HL-60 (cell line): ENCODE results near the gene PRPF19.

ENCODE experiments used
- DNase-seq, 2 experiments: peaks; one replicate each; pipeline ENCODE4 v3.0.0-alpha.2; 2010 to 2020; ENCODE audit warnings: low read depth in 1 of 2, low spot score in 1 of 2
- H3K27ac ChIP-seq: fragments of 250-450 bp; sonication (Bioruptor Pico); replicated peaks from 2 replicates; pipeline ENCODE4 v1.5.1; 2020; ENCODE audit warnings: mild to moderate bottlenecking, moderate library complexity
- H3K27me3 ChIP-seq: fragments of 250-450 bp; sonication (Bioruptor Pico); 2 replicates; pipeline ENCODE4 v1.5.1; 2021; ENCODE audit warnings: mild to moderate bottlenecking, moderate library complexity; ENCODE audit not compliant: insufficient read depth, poor library complexity, severe bottlenecking
- H3K4me3 ChIP-seq: replicated peaks from 2 replicates; pipeline ENCODE4 v1.5.1; 2011; ENCODE audit warnings: mild to moderate bottlenecking, control low read depth, low read length; ENCODE audit not compliant: insufficient read depth
- GABPA ChIP-seq: IDR thresholded peaks from 2 replicates; pipeline ENCODE4 v1.6.1; 2012; ENCODE audit warnings: low read depth
- POLR2AphosphoS5 ChIP-seq: IDR thresholded peaks from 2 replicates; pipeline ENCODE4 v1.6.1; 2012; ENCODE audit warnings: low read depth
- REST ChIP-seq: IDR thresholded peaks from 2 replicates; pipeline ENCODE4 v1.6.1; 2012; ENCODE audit warnings: low read depth; ENCODE audit not compliant: insufficient replicate concordance
- SPI1 ChIP-seq: IDR thresholded peaks from 2 replicates; pipeline ENCODE4 v1.6.1; 2012; ENCODE audit warnings: low read depth, mild to moderate bottlenecking, borderline replicate concordance
- TF ChIP-seq, protein P1 (sequence below): IDR thresholded peaks from one replicate; pipeline ENCODE4 v1.5.1; 2011; ENCODE audit warnings: low read length, control low read depth, inconsistent platforms; ENCODE audit not compliant: insufficient read depth

PRPF19 gene

GRCh38 chr11:60889869-60890311 lies 16.5 kb downstream of the PRPF19 start:
- DNase-seq, result no peak
- Histone ChIP-seq H3K27me3 (no peaks in the 10 kb centered on the region), H3K27ac (no peak overlapping the region), H3K4me3 (no peak overlapping the region)
- TF ChIP-seq POLR2AphosphoS5, result peak; percentile 58; the same call in 1 of the 2 replicates
- TF ChIP-seq, protein P1, sequence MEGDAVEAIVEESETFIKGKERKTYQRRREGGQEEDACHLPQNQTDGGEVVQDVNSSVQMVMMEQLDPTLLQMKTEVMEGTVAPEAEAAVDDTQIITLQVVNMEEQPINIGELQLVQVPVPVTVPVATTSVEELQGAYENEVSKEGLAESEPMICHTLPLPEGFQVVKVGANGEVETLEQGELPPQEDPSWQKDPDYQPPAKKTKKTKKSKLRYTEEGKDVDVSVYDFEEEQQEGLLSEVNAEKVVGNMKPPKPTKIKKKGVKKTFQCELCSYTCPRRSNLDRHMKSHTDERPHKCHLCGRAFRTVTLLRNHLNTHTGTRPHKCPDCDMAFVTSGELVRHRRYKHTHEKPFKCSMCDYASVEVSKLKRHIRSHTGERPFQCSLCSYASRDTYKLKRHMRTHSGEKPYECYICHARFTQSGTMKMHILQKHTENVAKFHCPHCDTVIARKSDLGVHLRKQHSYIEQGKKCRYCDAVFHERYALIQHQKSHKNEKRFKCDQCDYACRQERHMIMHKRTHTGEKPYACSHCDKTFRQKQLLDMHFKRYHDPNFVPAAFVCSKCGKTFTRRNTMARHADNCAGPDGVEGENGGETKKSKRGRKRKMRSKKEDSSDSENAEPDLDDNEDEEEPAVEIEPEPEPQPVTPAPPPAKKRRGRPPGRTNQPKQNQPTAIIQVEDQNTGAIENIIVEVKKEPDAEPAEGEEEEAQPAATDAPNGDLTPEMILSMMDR, result no peak
- TF ChIP-seq GABPA, result no peak

- no peak overlapping the region for H3K4me3 ChIP-seq
- TF ChIP-seq, protein P1, result peak; percentile 39
- no peak for TF ChIP-seq GABPA
- no peak for TF ChIP-seq SPI1
- TF ChIP-seq POLR2AphosphoS5, result no peak
- TF ChIP-seq REST, result no peak
- H3K27me3 ChIP-seq, result no peaks in the 10 kb centered on the region
- DNase-seq, result peak in 1 of 2 experiments; percentile 56
- H3K27ac ChIP-seq, result no peak overlapping the region
These were observed 18.8 kb downstream of the PRPF19 start for GRCh38 chr11:60887556-60887955.

GRCh38 chr11:60880643-60881282 lies 25.6 kb downstream of the PRPF19 start:
- TF ChIP-seq POLR2AphosphoS5, result no peak
- TF ChIP-seq REST, result no peak
- no peak for TF ChIP-seq SPI1
- TF ChIP-seq, protein P1, result no peak
- no peak for TF ChIP-seq GABPA
- no peak overlapping the region for H3K27ac ChIP-seq
- no peak overlapping the region for H3K4me3 ChIP-seq
- no peak for DNase-seq
- H3K27me3 ChIP-seq, result no peaks in the 10 kb centered on the region

DNA sequence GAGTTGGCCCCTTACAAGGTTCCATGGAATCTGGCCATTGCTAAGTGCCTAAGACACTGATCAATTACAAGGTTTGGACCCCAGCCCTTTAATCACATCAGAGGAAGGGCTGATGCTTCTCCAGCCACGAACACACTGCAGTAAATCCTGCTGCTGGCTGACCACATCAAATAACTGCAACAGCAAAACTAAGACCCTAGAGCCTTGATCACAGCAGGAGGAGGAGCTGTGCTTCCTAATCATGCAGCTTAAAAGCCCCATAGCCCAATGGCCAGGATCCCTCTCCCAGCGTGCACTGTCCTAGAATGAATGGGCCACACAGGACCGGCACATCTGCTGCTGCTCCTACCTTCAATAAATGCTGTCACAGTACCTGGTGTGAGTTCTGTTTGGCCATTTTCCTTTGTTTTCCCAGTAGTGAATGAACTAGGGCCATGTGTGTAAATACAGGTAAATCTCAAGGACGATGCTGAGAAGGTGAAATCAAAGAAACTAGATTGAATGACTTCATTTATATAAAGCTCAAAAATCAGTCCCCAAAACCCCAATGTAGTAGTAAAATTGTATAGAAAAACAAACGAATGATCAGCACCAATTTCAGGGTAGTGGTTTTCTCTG lies 26.3 kb downstream of the PRPF19 start:
- no peak overlapping the region for H3K27ac ChIP-seq
- H3K4me3 ChIP-seq, result no peak overlapping the region
- no peaks in the 10 kb centered on the region for H3K27me3 ChIP-seq
- TF ChIP-seq GABPA (no peak), SPI1 (no peak), POLR2AphosphoS5 (no peak), REST (no peak)
- TF ChIP-seq, protein P1, result no peak
- DNase-seq, result no peak
